ENCODE data around the gene ACVR1.

DNA sequence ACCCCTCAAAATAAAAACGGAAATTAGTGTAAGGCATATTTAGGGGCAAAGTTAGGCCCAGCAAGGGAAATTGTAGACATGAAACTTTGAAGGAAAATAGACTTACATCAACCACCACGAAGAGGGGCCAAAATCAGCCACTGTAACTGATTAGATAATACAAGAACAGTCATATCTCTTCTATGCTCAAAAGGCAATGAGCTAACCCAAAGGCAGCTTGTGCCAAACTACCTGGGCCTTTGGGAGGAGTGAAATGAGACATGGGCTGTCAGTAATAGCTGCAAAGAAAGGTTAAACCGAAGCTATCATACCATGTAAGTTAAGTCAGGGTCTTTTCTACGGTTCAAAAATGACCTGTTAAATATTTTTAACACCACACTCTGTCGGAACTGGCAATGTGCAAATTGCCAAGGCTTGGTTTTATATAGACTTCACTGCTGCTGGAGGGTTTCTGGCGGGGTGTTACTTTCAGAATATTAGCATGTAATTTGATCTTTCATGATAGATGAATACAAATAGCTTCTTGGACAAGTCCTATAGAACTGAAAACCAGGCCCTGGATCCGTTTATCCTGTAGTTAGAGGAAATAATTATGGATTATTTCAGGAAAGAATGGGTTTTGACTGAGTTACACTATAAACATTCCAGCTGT lies 69.6 kb downstream of the ACVR1 start:
- TF ChIP-seq CTCF (IDR thresholded peaks at IDR 0.05) (no peak), POLR2A (IDR thresholded peaks at IDR 0.05) (no peak)

All from testis (tissue), 2 donors.